ENCODE data around the gene PCARE.

GRCh38 chr2:29100564-29100963 is 26.2 kb upstream of the PCARE start:
- TF ChIP-seq CTCF (conservative IDR thresholded peaks at IDR 0.05; ENCODE audit: low read length) (no peak), EZH2phosphoT487 (IDR thresholded peaks at IDR 0.05; ENCODE audit: borderline replicate concordance) (no peak)

Data from Loucy (cell line).